ENCODE measurements around the gene CRPPA. TPM values are rescaled to one million over a fixed set of nuclear protein-coding genes. Genes with fewer than 3 reads are reported as not detected.

The CRPPA gene
- total and polyA plus RNA-seq, 2 of the 13 experiments (the other 11 are each of a cell fraction or from before 2014, with no cell fraction given): 0.16 to 1.3 TPM

- peak; percentile 36; the same call in 1 of the 2 replicates for TF ChIP-seq IRF9 (CRISPR knock-in tag; IDR thresholded peaks at IDR 0.05; ENCODE audit: borderline replicate concordance)
- no peak for TF ChIP-seq STAT6 (CRISPR knock-in tag; IDR thresholded peaks at IDR 0.05; ENCODE audit: borderline replicate concordance)
- peak; percentile 17; the same call in 1 of the 2 replicates for TF ChIP-seq TFDP1 (CRISPR knock-in tag; IDR thresholded peaks at IDR 0.05; ENCODE audit: borderline replicate concordance)
- 0 out of 2 replicates have a peak, but pooled peaks have one; percentile 12 for TF ChIP-seq CBX5 (CRISPR knock-in tag; IDR thresholded peaks at IDR 0.05; ENCODE audit: borderline replicate concordance)
- TF ChIP-seq ZNF550 (CRISPR knock-in tag; IDR thresholded peaks at IDR 0.05; ENCODE audit: borderline replicate concordance): no peak
- no peak for TF ChIP-seq BCL3 (CRISPR knock-in tag; IDR thresholded peaks at IDR 0.05)
- TF ChIP-seq THAP11 (CRISPR knock-in tag; IDR thresholded peaks at IDR 0.05): peak; percentile 16
- TF ChIP-seq KDM4B (CRISPR knock-in tag; IDR thresholded peaks at IDR 0.05): no peak; the same call in 1 of the 2 replicates
- no peak for TF ChIP-seq JARID2 (CRISPR knock-in tag; IDR thresholded peaks at IDR 0.05; ENCODE audit: insufficient replicate concordance)
- no peak for TF ChIP-seq TRIM22 (IDR thresholded peaks at IDR 0.05)
- TF ChIP-seq ATF4 (CRISPR knock-in tag; IDR thresholded peaks at IDR 0.05): peak in 1 of 2 experiments; percentile 42; a peak in 1 of 4 replicates
- TF ChIP-seq MIER3 (CRISPR knock-in tag; IDR thresholded peaks at IDR 0.05; ENCODE audit: borderline replicate concordance): no peak
- peak; percentile 65; the same call in 1 of the 2 replicates for TF ChIP-seq ZNF317 (CRISPR knock-in tag; IDR thresholded peaks at IDR 0.05)
- TF ChIP-seq ZNF687 (CRISPR knock-in tag; IDR thresholded peaks at IDR 0.05): peak; percentile 81
- no peak for TF ChIP-seq CCDC6 (CRISPR knock-in tag; IDR thresholded peaks at IDR 0.05)
Measured at GRCh38 chr7:16420649-16421332, 547 bp downstream of the CRPPA start (continued).
